ENCODE measurements around the gene COA3.
A peak's percentile ranks its signal among the peaks of the same experiment; 100 is the strongest.

COA3 gene

GRCh38 chr17:42750739-42751344 is 47.7 kb downstream of the COA3 start:
- no peak for DNase-seq (ENCODE audit: low read depth)

GRCh38 chr17:42748908-42749798 is 49.4 kb downstream of the COA3 start:
- peak; percentile 82 for DNase-seq (ENCODE audit: low read depth)

GRCh38 chr17:42748202-42748907 is 50.1 kb downstream of the COA3 start:
- DNase-seq (ENCODE audit: low read depth): no peak

Data from fibroblast of the conjunctiva (primary cell).